ENCODE results near the gene MGAT3. TPM values are rescaled to one million over a fixed set of nuclear protein-coding genes. Genes with fewer than 3 reads are reported as not detected.
A peak's percentile ranks its signal among the peaks of the same experiment; 100 is the strongest.

MGAT3 gene
- total and polyA plus RNA-seq, 2 donors (not counting 1 experiment from before 2014, with no cell fraction given): 11.1 to 27.8 TPM

- no peak for TF ChIP-seq EZH2 (IDR thresholded peaks at IDR 0.05; ENCODE audit: borderline replicate concordance, insufficient read depth, low read depth, low read length, poor library complexity, severe bottlenecking)
- TF ChIP-seq, protein P1, sequence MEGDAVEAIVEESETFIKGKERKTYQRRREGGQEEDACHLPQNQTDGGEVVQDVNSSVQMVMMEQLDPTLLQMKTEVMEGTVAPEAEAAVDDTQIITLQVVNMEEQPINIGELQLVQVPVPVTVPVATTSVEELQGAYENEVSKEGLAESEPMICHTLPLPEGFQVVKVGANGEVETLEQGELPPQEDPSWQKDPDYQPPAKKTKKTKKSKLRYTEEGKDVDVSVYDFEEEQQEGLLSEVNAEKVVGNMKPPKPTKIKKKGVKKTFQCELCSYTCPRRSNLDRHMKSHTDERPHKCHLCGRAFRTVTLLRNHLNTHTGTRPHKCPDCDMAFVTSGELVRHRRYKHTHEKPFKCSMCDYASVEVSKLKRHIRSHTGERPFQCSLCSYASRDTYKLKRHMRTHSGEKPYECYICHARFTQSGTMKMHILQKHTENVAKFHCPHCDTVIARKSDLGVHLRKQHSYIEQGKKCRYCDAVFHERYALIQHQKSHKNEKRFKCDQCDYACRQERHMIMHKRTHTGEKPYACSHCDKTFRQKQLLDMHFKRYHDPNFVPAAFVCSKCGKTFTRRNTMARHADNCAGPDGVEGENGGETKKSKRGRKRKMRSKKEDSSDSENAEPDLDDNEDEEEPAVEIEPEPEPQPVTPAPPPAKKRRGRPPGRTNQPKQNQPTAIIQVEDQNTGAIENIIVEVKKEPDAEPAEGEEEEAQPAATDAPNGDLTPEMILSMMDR (IDR thresholded peaks at IDR 0.05): no peak
- DNase-seq (no peak), ATAC-seq (ENCODE audit: low read depth) (no peak)
- Histone ChIP-seq H3K27ac (ENCODE audit: low read length in 2 of 2) (no peak overlapping the region), H3K9me3 (ENCODE audit: control extremely low read depth in 1 of 3, control insufficient read depth in 2 of 3, insufficient read depth in 1 of 3, low read length in 2 of 3) (no peaks in the 10 kb centered on the region), H3K4me1 (ENCODE audit: control insufficient read depth in 2 of 2, insufficient read depth in 2 of 2, low read length in 2 of 2) (peaks cover 29 to 33% of the 10 kb centered on the region in 2 donors), H3K4me2 (replicated peaks; ENCODE audit: low read depth, low read length, poor library complexity, severe bottlenecking) (no peak overlapping the region), H3K36me3 (replicated peaks in 1 of 2; ENCODE audit: control extremely low read depth in 1 of 2, control insufficient read depth in 1 of 2, extremely low read depth in 1 of 2, insufficient read depth in 2 of 2, low read length in 1 of 2) (peaks cover 0 to 44% of the 10 kb centered on the region in 2 experiments), H3K79me2 (ENCODE audit: control insufficient read depth, insufficient read depth, low read length) (peaks cover 53% of the 10 kb centered on the region), H3K9ac (ENCODE audit: low read length) (no peak overlapping the region), H2AFZ (ENCODE audit: insufficient read depth, low read depth, low read length, poor library complexity, severe bottlenecking) (no peak overlapping the region), H4K20me1 (ENCODE audit: control insufficient read depth, insufficient read depth, low read length, poor library complexity, severe bottlenecking) (peaks cover 53% of the 10 kb centered on the region), H3K27me3 (replicated peaks in 1 of 4; ENCODE audit: control extremely low read depth in 1 of 4, control insufficient read depth in 3 of 4, insufficient read depth in 4 of 4, low read length in 3 of 4) (no peaks in the 10 kb centered on the region), H3K4me3 (ENCODE audit: control extremely low read depth in 1 of 5, extremely low read depth in 1 of 5, insufficient read depth in 1 of 5, low read depth in 2 of 5, low read length in 4 of 5) (no peak overlapping the region)
- no peaks in the 10 kb centered on the region for H3K27me3 Mint-ChIP-seq
- H3K9me3 Mint-ChIP-seq (ENCODE audit: insufficient read depth): no peaks in the 10 kb centered on the region
- ChIA-PET POLR2A (no interaction called here), CTCF (interaction anchor here (0.5 to 6.0 kb wide), 7 partner anchors 11 to 507 kb away, joined by 4 to 85 read pairs (median 6); partner anchors contain the start of genes RPS19BP1 and TAB1)
- intact Hi-C loops (cut with micrococcal nuclease): no loop called here
- peak overlapping the region; percentile 46 for H3K27ac Mint-ChIP-seq
- H3K4me3 Mint-ChIP-seq: peak overlapping the region; percentile 94
- WGBS (ENCODE audit: insufficient coverage): 80% methylated on average over 1 of the region's 5 CpGs
- H3K4me1 Mint-ChIP-seq: peaks cover 49% of the 10 kb centered on the region
Measured at GRCh38 chr22:39518144-39518786, 61.5 kb downstream of the MGAT3 start.
